Keratinocyte (primary cell): ENCODE data around the gene BABAM2. TPM values are rescaled to one million over a fixed set of nuclear protein-coding genes. Genes with fewer than 3 reads are reported as not detected.
"Not testable (repeated sequence)": the region's sequence is repeated elsewhere in the genome, so short reads cannot be mapped to it uniquely, and the experiment has no call there.

Source experiments
- DNase-seq: peaks from one replicate; pipeline ENCODE4 v3.0.0-alpha.2; 2011; ENCODE audit warnings: low read depth, missing footprints, low spot score
- FAIRE-seq: peaks from 2 replicates; lab custom pipeline; 2011; peaks lifted over from hg19 to GRCh38; lab: Jason Lieb, UNC
- H2AFZ ChIP-seq: 2 replicates; pipeline ENCODE4 v1.6.0; 2012; ENCODE audit warnings: low read length, control low read depth, inconsistent platforms; ENCODE audit not compliant: control insufficient read depth
- H3K27ac ChIP-seq: 2 replicates; pipeline ENCODE4 v1.5.1; 2011; ENCODE audit warnings: low read length; ENCODE audit not compliant: control insufficient read depth, insufficient read depth
- H3K27me3 ChIP-seq: 3 replicates; pipeline ENCODE4 v1.6.0; 2011; ENCODE audit warnings: low read length; ENCODE audit not compliant: control insufficient read depth, insufficient read depth; ENCODE audit errors: extremely low read depth
- H3K36me3 ChIP-seq, 2 experiments: 2 replicates in 1 of 2; 3 replicates in 1 of 2; pipeline ENCODE4 v1.5.1; 2011; ENCODE audit warnings: low read length in 2 of 2, mild to moderate bottlenecking in 1 of 2; ENCODE audit not compliant: control insufficient read depth in 2 of 2, insufficient read depth in 2 of 2; ENCODE audit errors: extremely low read depth in 1 of 2
- H3K4me1 ChIP-seq: 3 replicates; pipeline ENCODE4 v1.5.1; 2011; ENCODE audit warnings: low read length; ENCODE audit not compliant: control insufficient read depth, insufficient read depth; ENCODE audit errors: extremely low read depth
- H3K4me2 ChIP-seq: 3 replicates; pipeline ENCODE4 v1.6.0; 2011; ENCODE audit warnings: low read depth, low read length; ENCODE audit not compliant: control insufficient read depth, insufficient read depth; ENCODE audit errors: extremely low read depth
- H3K4me3 ChIP-seq, 3 experiments: fragments of 200-600 bp in 1 of 3; sonication (generic) in 1 of 3; 2 replicates in 2 of 3; 3 replicates in 1 of 3; pipeline ENCODE4 v1.5.1; 2011 to 2016; ENCODE audit warnings: low read length in 3 of 3, mild to moderate bottlenecking in 3 of 3, control low read depth in 2 of 3, inconsistent platforms in 1 of 3, low read depth in 1 of 3, mixed read lengths in 1 of 3, mixed run types in 1 of 3, moderate library complexity in 1 of 3; ENCODE audit not compliant: control insufficient read depth in 2 of 3, insufficient read depth in 2 of 3; ENCODE audit errors: extremely low read depth in 1 of 3
- H3K79me2 ChIP-seq: 2 replicates; pipeline ENCODE4 v1.6.0; 2012; ENCODE audit warnings: low read length; ENCODE audit not compliant: control insufficient read depth, insufficient read depth
- H3K9ac ChIP-seq: 3 replicates; pipeline ENCODE4 v1.6.0; 2011; ENCODE audit warnings: low read length; ENCODE audit not compliant: control insufficient read depth, insufficient read depth; ENCODE audit errors: extremely low read depth
- H3K9me1 ChIP-seq: 3 replicates; pipeline ENCODE4 v1.6.0; 2011; ENCODE audit warnings: low read length; ENCODE audit not compliant: control insufficient read depth, insufficient read depth; ENCODE audit errors: extremely low read depth
- H3K9me3 ChIP-seq: 2 replicates; pipeline ENCODE4 v1.5.1; 2012; ENCODE audit warnings: low read depth, low read length; ENCODE audit not compliant: control insufficient read depth
- H4K20me1 ChIP-seq: 3 replicates; pipeline ENCODE4 v1.6.0; 2011; ENCODE audit warnings: low read length; ENCODE audit not compliant: control insufficient read depth, insufficient read depth; ENCODE audit errors: extremely low read depth
- CTCF ChIP-seq, 3 experiments: IDR thresholded peaks in 1 of 3; conservative IDR thresholded peaks in 1 of 3; optimal IDR thresholded peaks in 1 of 3; 2 replicates in 2 of 3; 3 replicates in 1 of 3; pipeline versions ENCODE3 to v1.5.1; 2011; ENCODE audit warnings: low read length in 3 of 3, mild to moderate bottlenecking in 3 of 3, moderate library complexity in 2 of 3, control low read depth in 1 of 3, inconsistent platforms in 1 of 3; ENCODE audit not compliant: insufficient read depth in 2 of 3; ENCODE audit errors: extremely low read depth in 1 of 3
- EZH2 ChIP-seq: IDR thresholded peaks from one replicate; pipeline ENCODE4 v1.6.1; 2012; ENCODE audit warnings: inconsistent platforms, mild to moderate bottlenecking, low read length, moderate library complexity
- dilution Hi-C: fragments of 300-500 bp; cut with MboI; formaldehyde crosslinking; loops from one replicate; pipeline ENCODE4 v1.7.0; 2020; ENCODE audit warnings: low sequenced_read_pairs; ENCODE audit not compliant: extremely low pct_ligation_motif_present
- polyA plus RNA-seq, 5 experiments: library from polyadenylated mRNA; depleted of rRNA in 3 of 5; stranded (reverse) in 3 of 5; stranded (forward) in 1 of 5; unstranded in 1 of 5; fragments of >200 nt; gene quantifications; 1 replicate in 1 of 5; 2 replicates in 3 of 5; 3 replicates in 1 of 5; pipeline versions ENCODE4 v1.2.1 to v1.2.3, GENCODE V29; 2011 to 2012; ENCODE audit warnings: missing spikeins in 2 of 5, low read depth in 1 of 5, low replicate concordance in 1 of 5

Gene BABAM2
- polyA plus RNA-seq, 1 donor (not counting 4 experiments of a cell fraction or from before 2014, with no cell fraction given): 29.8 TPM

- Histone ChIP-seq H3K79me2 (no peaks in the 10 kb centered on the region), H3K9me3 (no peaks in the 10 kb centered on the region), H3K27me3 (no peaks in the 10 kb centered on the region), H3K4me2 (no peak overlapping the region), H3K27ac (no peak overlapping the region), H3K9ac (no peak overlapping the region), H4K20me1 (no peaks in the 10 kb centered on the region), H2AFZ (no peak overlapping the region), H3K4me1 (no peaks in the 10 kb centered on the region), H3K4me3 (no peak overlapping the region), H3K36me3 (no peaks in the 10 kb centered on the region), H3K9me1 (no peaks in the 10 kb centered on the region)
- no peak for TF ChIP-seq CTCF (optimal IDR thresholded peaks at IDR 0.05 in 1 of 3, IDR thresholded peaks at IDR 0.05 in 1 of 3, conservative IDR thresholded peaks at IDR 0.05 in 1 of 3; ENCODE audit: extremely low read depth in 1 of 3, insufficient read depth in 2 of 3, low read length in 3 of 3)
- TF ChIP-seq EZH2: no peak
- dilution Hi-C loops: no loop called here
- FAIRE-seq: peak; percentile 13
- no peak for DNase-seq
These were observed 131.4 kb downstream of the BABAM2 start for GRCh38 chr2:28021898-28022297.

GRCh38 chr2:28025123-28025522 lies 134.6 kb downstream of the BABAM2 start:
- dilution Hi-C loops: no loop called here
- Histone ChIP-seq H3K79me2 (no peaks in the 10 kb centered on the region), H3K9ac (no peak overlapping the region), H3K4me3 (no peak overlapping the region), H3K9me3 (no peaks in the 10 kb centered on the region), H2AFZ (no peak overlapping the region), H3K4me2 (no peak overlapping the region), H3K27me3 (no peaks in the 10 kb centered on the region), H3K9me1 (no peaks in the 10 kb centered on the region), H3K4me1 (no peaks in the 10 kb centered on the region), H4K20me1 (no peaks in the 10 kb centered on the region), H3K27ac (no peak overlapping the region), H3K36me3 (no peaks in the 10 kb centered on the region)
- DNase-seq: no peak
- no peak for TF ChIP-seq CTCF (optimal IDR thresholded peaks at IDR 0.05 in 1 of 3, IDR thresholded peaks at IDR 0.05 in 1 of 3, conservative IDR thresholded peaks at IDR 0.05 in 1 of 3; ENCODE audit: extremely low read depth in 1 of 3, insufficient read depth in 2 of 3, low read length in 3 of 3)
- TF ChIP-seq EZH2: no peak
- peak; percentile 5 for FAIRE-seq

GRCh38 chr2:28026230-28026629 lies 135.7 kb downstream of the BABAM2 start:
- H3K4me3 ChIP-seq, H2AFZ ChIP-seq, H3K27me3 ChIP-seq, H3K9me3 ChIP-seq, H4K20me1 ChIP-seq, H3K79me2 ChIP-seq, DNase-seq, H3K4me2 ChIP-seq, H3K9ac ChIP-seq, H3K4me1 ChIP-seq, FAIRE-seq, H3K27ac ChIP-seq, dilution Hi-C loops, H3K36me3 ChIP-seq, H3K9me1 ChIP-seq: not testable (repeated sequence)
